GM18517 (cell line): Measurements from ENCODE around the gene DPF1.

Source experiments
- ATAC-seq: cut with Tn5 transposase; IDR thresholded peaks from one replicate; pipeline ENCODE4 v1.9.1; 2021; ENCODE audit warnings: mild to moderate bottlenecking, moderate library complexity; ENCODE audit not compliant: unreplicated experiment

The DPF1 gene

GRCh38 chr19:38221919-38222830 is 1.8 kb downstream of the DPF1 start:
- no peak for ATAC-seq

- no peak for ATAC-seq
Observed at GRCh38 chr19:38221421-38221820, 2.6 kb downstream of the DPF1 start.

- no peak for ATAC-seq
Observed at GRCh38 chr19:38219221-38219620, 4.8 kb downstream of the DPF1 start.

- ATAC-seq, result no peak
Observed at GRCh38 chr19:38218204-38218603, 5.8 kb downstream of the DPF1 start.

GRCh38 chr19:38216785-38217641 is 7.0 kb downstream of the DPF1 start:
- no peak for ATAC-seq

- no peak for ATAC-seq
Observed at GRCh38 chr19:38213911-38214625, 10.0 kb downstream of the DPF1 start.

GRCh38 chr19:38213469-38213868 is 10.6 kb downstream of the DPF1 start:
- no peak for ATAC-seq

GRCh38 chr19:38211766-38212165 is 12.3 kb downstream of the DPF1 start:
- ATAC-seq, result no peak

- no peak for ATAC-seq
Observed at GRCh38 chr19:38211151-38211591, 12.9 kb downstream of the DPF1 start.

- ATAC-seq, result no peak
Observed at GRCh38 chr19:38210458-38210987, 13.5 kb downstream of the DPF1 start.

- no peak for ATAC-seq
Observed at GRCh38 chr19:38209671-38210457, 14.2 kb downstream of the DPF1 start.

- no peak for ATAC-seq
Observed at GRCh38 chr19:38209152-38209551, 14.9 kb downstream of the DPF1 start.

- ATAC-seq, result no peak
Observed at GRCh38 chr19:38208571-38208970, 15.5 kb downstream of the DPF1 start.

- ATAC-seq, result no peak
Observed at GRCh38 chr19:38207543-38207942, 16.5 kb downstream of the DPF1 start.

GRCh38 chr19:38206928-38207327 is 17.1 kb downstream of the DPF1 start:
- no peak for ATAC-seq

- no peak for ATAC-seq
Observed at GRCh38 chr19:38206006-38206745, 17.8 kb downstream of the DPF1 start.

- ATAC-seq, result no peak
Observed at GRCh38 chr19:38204728-38205127, 19.3 kb downstream of the DPF1 start.

- no peak for ATAC-seq
Observed at GRCh38 chr19:38204096-38204495, 19.9 kb downstream of the DPF1 start.

- no peak for ATAC-seq
Observed at GRCh38 chr19:38203197-38203596, 20.8 kb downstream of the DPF1 start.
